Nucleus accumbens (tissue), 56 donors: Measurements from ENCODE around the gene CLCN6.

Source experiments
- DNase-seq, 56 donors: peaks; one replicate each; lab custom pipeline; 2025; lab: John Stamatoyannopoulos, UW

CLCN6 gene

DNA sequence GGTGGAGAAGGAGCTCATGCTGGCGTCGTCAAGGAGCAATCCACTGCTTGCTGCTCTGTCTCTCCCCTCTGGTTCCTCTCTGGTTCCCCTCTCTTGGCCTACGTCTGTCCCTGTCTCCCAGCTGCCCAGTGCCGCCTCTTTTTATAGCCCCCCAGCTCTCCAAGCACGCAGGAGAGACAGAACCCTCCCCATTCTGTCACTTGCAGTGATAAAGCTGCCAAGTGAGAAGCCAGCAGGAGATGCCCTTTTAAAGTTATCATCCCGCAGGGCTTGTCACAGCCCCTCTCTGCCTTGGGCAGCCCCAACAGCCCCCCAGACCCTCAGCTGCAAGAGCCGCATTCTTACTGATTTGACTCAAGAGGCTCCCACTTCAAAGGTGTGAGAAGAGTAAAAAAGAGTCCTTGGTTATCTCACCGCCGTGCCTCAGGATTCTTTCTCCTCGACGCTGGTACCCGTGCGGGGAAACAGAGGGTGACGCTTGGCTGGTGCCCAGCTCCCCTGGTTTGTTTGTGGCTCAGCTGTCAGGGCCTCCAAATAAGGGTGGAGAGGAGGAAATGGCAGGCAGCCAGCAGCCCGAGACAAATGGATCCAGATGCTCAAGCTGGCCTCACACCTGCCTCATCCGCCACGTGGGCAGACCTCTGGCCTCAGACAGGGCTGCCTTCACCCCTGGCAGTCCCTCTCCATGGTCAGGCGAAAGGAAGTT lies 41.8 kb downstream of the CLCN6 start, which contains the start of gene NPPA:
Gene NPPA, minus strand, starts transcription at position 117 of the 706 bp plus-strand sequence. Its CDS starts 99 bp downstream, at position 18.
- DNase-seq, result no peak

DNA sequence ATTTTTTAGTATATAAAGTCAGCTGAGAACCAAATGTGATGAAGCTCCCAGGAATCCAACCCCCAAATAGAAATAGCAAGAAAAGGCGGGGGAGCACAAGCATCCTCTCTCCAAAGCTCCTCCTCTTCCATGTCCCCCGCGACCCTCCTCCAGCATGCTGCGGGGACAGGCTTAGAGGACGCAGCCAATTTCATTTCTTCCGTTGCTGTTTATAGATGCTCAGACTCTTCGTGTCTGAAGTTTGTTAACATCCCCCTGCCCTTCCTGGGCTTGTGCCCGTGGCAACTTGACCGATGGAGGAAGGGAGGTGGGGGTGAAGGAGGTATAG lies 42.3 kb downstream of the CLCN6 start:
- no peak for DNase-seq

DNA sequence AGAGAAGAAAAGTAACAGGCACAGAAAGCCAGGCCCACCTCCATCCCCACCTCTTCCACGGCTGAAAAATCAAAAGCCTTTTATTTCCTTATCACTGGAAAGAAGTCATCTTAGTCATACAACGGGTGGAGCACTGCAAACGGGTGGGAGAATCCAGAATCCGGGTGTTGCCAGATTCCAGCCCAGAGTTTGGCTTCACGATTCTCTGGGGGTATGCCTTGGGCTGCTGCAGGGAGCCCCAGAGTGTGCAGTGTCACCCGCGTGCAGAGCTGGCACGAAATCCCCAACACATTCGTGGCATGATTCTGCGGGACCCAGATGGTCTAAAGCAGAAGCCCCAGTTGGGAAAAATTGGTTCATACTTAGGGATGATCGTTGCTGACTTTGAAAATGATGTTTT lies 44.2 kb downstream of the CLCN6 start:
- DNase-seq, result peak in 15 of 56 donors; percentile 1 to 62 (median 19)

DNA sequence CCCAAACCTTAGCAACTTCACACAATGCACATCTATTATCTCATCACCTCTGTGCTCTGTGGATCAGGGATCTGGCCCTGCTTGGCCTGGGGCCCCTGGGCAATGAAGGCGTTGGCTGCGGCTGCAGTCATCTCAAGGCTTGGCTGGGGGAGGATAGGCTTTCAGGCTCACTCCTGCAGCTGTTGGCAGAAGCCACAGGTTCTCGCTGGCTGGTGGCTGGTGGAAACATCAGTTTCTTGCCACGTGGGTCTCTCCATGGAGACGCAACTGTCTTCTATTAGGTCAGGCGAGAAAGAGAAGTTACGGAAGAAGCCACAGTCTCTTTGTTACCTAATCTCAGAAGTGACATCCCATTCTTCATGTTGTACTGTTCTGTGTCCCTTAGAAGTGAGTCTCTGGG lies 45.2 kb downstream of the CLCN6 start:
- peak in 1 of 56 donors; percentile 19 for DNase-seq

GRCh38 chr1:11854519-11854918 lies 48.5 kb downstream of the CLCN6 start:
- DNase-seq, result no peak

DNA sequence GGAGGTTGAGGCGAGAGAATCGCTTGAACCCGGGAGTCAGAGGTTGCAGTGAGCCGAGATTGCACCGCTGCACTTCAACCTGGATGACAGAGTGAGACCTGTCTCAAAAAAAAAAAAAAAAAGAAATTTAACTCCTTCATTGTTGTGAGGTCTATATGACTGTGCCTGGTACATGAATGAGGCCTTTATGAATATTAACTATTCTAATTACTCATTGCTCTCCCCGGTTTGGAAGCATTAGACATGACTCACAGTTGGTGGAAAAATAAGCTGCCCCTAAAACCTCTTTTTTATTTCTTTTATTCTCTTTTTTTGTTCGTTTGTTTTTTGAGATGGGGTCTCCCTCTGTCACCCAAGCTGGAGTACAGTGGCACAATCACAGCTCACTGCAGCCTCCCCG lies 49.4 kb downstream of the CLCN6 start:
- no peak for DNase-seq

DNA sequence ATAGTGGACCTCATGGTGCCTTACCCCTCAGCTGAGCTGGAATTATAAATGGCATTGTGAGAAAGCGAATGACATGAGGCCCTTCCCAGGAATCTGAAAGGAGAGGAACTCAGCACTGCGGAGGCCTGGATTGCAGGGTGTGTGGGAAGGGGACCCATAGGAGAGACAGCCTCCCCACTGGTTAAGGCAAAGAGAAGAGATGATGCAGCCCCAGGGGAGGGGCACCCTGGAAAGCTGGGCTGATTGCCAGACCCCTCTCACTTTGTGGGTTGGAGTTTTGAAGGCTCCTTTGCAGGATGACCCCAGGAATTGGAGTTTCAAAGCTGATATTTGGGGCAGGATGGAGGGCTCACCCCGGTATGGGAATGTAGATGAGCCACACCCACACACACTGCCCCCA lies 50.7 kb downstream of the CLCN6 start:
- no peak for DNase-seq

DNA sequence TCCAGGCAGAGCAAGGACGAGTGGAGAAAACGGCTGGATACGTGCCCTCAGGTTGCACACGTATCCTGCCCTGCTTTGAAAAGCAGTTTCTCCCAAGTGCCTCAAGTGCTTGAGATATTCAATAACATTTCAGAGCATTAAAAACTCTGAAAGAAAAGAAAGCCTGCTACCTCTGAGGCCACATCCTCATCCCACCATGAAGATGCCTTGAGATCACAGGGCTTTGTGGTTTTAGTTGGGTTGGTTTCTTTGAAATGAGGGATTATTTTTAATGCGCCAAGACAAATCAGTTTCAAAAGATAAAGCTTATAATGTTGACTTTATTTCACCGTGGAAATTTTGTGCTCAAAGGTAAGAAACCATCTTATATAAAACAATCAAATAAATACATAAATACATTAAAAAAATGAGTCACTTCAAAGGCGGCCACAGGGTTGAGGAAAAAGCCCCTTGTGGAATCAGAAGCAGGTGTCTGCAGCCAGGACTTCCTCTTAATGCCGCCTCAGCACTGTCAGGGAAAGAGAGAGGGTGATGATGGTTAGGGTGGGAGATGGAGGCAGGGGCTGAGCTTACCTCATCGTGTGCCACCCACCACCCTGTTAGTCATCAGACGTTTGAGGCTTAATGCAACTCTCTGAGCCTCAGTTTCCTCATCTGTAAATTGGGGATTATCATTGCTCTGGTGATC lies 51.3 kb downstream of the CLCN6 start:
- no peak for DNase-seq

- no peak for DNase-seq
Measured at GRCh38 chr1:11858158-11858557, 52.2 kb downstream of the CLCN6 start.

- DNase-seq, result no peak
Measured at GRCh38 chr1:11858613-11858967, 52.6 kb downstream of the CLCN6 start, which contains the start of gene NPPB. TSS of gene NPPB (minus strand) at chr1:11858945. CDS start at chr1:11858833, 112 bp downstream.

GRCh38 chr1:11858968-11859871 lies 53.2 kb downstream of the CLCN6 start:
- DNase-seq, result peak in 5 of 56 donors; percentile 3 to 38 (median 13)

- DNase-seq, result no peak
Measured at GRCh38 chr1:11860083-11860482, 54.1 kb downstream of the CLCN6 start.

DNA sequence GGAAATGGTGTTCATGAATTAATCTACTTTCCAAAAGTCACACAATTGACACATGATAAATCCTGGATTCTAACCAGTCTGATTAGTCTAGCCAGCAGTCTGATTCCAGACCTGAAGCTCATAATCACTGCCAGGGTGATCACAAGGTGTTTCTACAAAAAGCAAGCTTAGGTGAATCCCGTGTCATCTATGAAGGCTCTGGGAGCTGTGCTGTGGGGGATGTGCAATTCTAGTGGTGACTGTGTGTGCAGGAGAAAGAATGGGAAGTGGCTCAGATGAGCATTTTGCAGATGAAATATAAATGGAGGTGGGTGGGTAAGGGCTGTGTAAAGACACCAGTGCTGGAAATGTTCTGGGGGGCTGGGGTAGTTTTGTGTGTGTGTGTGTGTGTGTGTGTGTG lies 54.6 kb downstream of the CLCN6 start:
- DNase-seq, result peak in 16 of 56 donors; percentile 6 to 57 (median 34)

DNA sequence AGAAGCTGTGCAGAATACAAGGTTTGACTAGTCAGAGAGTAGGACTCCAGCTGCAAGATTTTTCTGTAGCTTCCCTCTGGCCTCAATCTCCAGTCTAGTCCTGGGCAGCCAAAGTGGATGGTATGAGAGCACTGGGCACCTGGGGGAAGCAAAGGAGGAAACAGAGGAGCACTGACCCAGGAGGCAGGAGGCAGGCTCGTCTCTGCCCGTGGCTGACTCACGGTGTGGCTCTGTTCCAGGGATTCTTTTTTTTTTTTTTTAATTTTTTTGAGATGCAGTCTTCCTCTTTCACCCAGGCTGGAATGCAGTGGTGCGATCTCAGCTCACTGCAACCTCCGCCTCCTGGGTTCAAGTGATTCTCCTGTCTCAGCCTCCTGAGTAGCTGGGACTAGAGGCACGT lies 56.9 kb downstream of the CLCN6 start:
- no peak for DNase-seq

- DNase-seq, result no peak
Measured at GRCh38 chr1:11868331-11868980, 62.5 kb downstream of the CLCN6 start.

- no peak for DNase-seq
Measured at GRCh38 chr1:11869104-11869503, 63.1 kb downstream of the CLCN6 start.

GRCh38 chr1:11869650-11870207 lies 63.7 kb downstream of the CLCN6 start:
- DNase-seq, result no peak

- DNase-seq, result no peak
Measured at GRCh38 chr1:11872545-11872944, 66.6 kb downstream of the CLCN6 start.

GRCh38 chr1:11873395-11874257 lies 67.6 kb downstream of the CLCN6 start:
- DNase-seq, result no peak

GRCh38 chr1:11874258-11874562 lies 68.2 kb downstream of the CLCN6 start:
- DNase-seq, result no peak
